SK-N-SH (cell line): ENCODE data around the gene STRN. TPM values are rescaled to one million over a fixed set of nuclear protein-coding genes. Genes with fewer than 3 reads are reported as not detected.

Source experiments
- CTCF ChIA-PET: fragments of 300-600, 350-600 bp; formaldehyde crosslinking; extraction: SDS; loops from one replicate; lab custom pipeline; 2021; lab: Yijun Ruan, JAX
- POLR2A ChIA-PET: fragments of 350-600 bp; sonication (Branson Sonifier 250); formaldehyde crosslinking; extraction: SDS; loops from one replicate; lab custom pipeline; 2020; ENCODE audit warnings: antibody characterized with exemption, inconsistent platforms; lab: Yijun Ruan, JAX
- DNase-seq: peaks from one replicate; pipeline ENCODE4 v3.0.0; 2012
- H2AFZ ChIP-seq: fragments of 200-600 bp; sonication (generic); 2 replicates; pipeline ENCODE4 v1.8.1; 2016; ENCODE audit warnings: antibody characterized with exemption, mild to moderate bottlenecking, low read depth
- H3F3A ChIP-seq: fragments of 200-600 bp; sonication (generic); replicated peaks from 2 replicates; pipeline ENCODE3; 2016; ENCODE audit warnings: antibody characterized with exemption, mild to moderate bottlenecking; ENCODE audit not compliant: insufficient read depth
- H3K27ac ChIP-seq, 2 experiments: fragments of 200-500 bp in 1 of 2; fragments of 200-600 bp in 1 of 2; sonication (Bioruptor generic) in 1 of 2; sonication (generic), shearing (Covaris generic) in 1 of 2; 2 replicates each; pipeline versions ENCODE4 v1.5.1 to v1.6.1; 2014 to 2016; ENCODE audit warnings: low read depth in 2 of 2, inconsistent platforms in 1 of 2, low read length in 1 of 2, mild to moderate bottlenecking in 1 of 2, mixed read lengths in 1 of 2
- H3K27me3 ChIP-seq: fragments of 200-600 bp; sonication (generic), shearing (Covaris generic); 2 replicates; pipeline ENCODE4 v1.6.1; 2016; ENCODE audit warnings: mixed run types; ENCODE audit not compliant: insufficient read depth
- H3K36me3 ChIP-seq, 2 experiments: fragments of 200-500 bp in 1 of 2; fragments of 200-600 bp in 1 of 2; sonication (Bioruptor generic) in 1 of 2; sonication (generic) in 1 of 2; replicated peaks in 1 of 2; 2 replicates each; pipeline versions ENCODE3 to v1.5.1; 2014 to 2016; ENCODE audit warnings: low read length in 1 of 2, mild to moderate bottlenecking in 1 of 2; ENCODE audit not compliant: insufficient read depth in 2 of 2, control insufficient read depth in 1 of 2
- H3K4me1 ChIP-seq, 2 experiments: fragments of 200-500 bp in 1 of 2; fragments of 200-600 bp in 1 of 2; sonication (Bioruptor generic) in 1 of 2; sonication (generic), shearing (Covaris generic) in 1 of 2; 2 replicates each; pipeline versions ENCODE4 v1.5.1 to v1.6.1; 2014 to 2016; ENCODE audit warnings: low read depth in 1 of 2, low read length in 1 of 2, mixed run types in 1 of 2; ENCODE audit not compliant: insufficient read depth in 2 of 2, control insufficient read depth in 1 of 2
- H3K4me2 ChIP-seq: fragments of 200-600 bp; sonication (generic), shearing (Covaris generic); 2 replicates; pipeline ENCODE4 v1.6.1; 2017; ENCODE audit warnings: mixed run types
- H3K4me3 ChIP-seq, 2 experiments: fragments of 200-500 bp in 1 of 2; fragments of 200-600 bp in 1 of 2; sonication (Bioruptor generic) in 1 of 2; sonication (generic), shearing (Covaris generic) in 1 of 2; 2 replicates each; pipeline versions ENCODE4 v1.5.1 to v1.8.1; 2014 to 2016; ENCODE audit warnings: low read depth in 2 of 2, inconsistent platforms in 1 of 2, low read length in 1 of 2, mild to moderate bottlenecking in 1 of 2, mixed read lengths in 1 of 2, moderate library complexity in 1 of 2
- H3K79me2 ChIP-seq: fragments of 200-600 bp; sonication (generic); 2 replicates; pipeline ENCODE4 v1.8.1; 2017; ENCODE audit warnings: mild to moderate bottlenecking; ENCODE audit not compliant: insufficient read depth
- H3K9ac ChIP-seq: fragments of 200-600 bp; sonication (generic); 2 replicates; pipeline ENCODE4 v1.6.1; 2017; ENCODE audit warnings: mixed run types
- H3K9me2 ChIP-seq: fragments of 200-600 bp; sonication (generic); 2 replicates; pipeline ENCODE4 v1.6.1; 2017; ENCODE audit warnings: mixed run types
- H3K9me3 ChIP-seq: fragments of 200-600 bp; sonication (generic); 2 replicates; pipeline ENCODE4 v1.6.1; 2017; ENCODE audit warnings: mixed run types, mild to moderate bottlenecking, moderate library complexity
- H4K20me1 ChIP-seq: fragments of 200-600 bp; sonication (generic); 2 replicates; pipeline ENCODE4 v1.6.1; 2017; ENCODE audit warnings: mild to moderate bottlenecking, mixed run types; ENCODE audit not compliant: insufficient read depth
- EP300 ChIP-seq, 2 experiments: IDR thresholded peaks; 2 replicates each; pipeline versions ENCODE4 v1.4.0 to v1.6.1; 2012; ENCODE audit warnings: borderline replicate concordance in 1 of 2, low read depth in 1 of 2, low read length in 1 of 2
- EZH2phosphoT487 ChIP-seq: fragments of 200-600 bp; sonication (generic); IDR thresholded peaks from 2 replicates; pipeline ENCODE4 v1.6.1; 2017; ENCODE audit warnings: low read depth, mixed run types, mild to moderate bottlenecking, antibody characterized with exemption, moderate library complexity, borderline replicate concordance
- FOSL2 ChIP-seq: IDR thresholded peaks from 2 replicates; pipeline ENCODE4 v1.4.0; 2012; ENCODE audit warnings: low read depth, mild to moderate bottlenecking, moderate library complexity, borderline replicate concordance
- FOXM1 ChIP-seq: IDR thresholded peaks from 2 replicates; pipeline ENCODE4 v1.4.0; 2012; ENCODE audit warnings: low read depth, mild to moderate bottlenecking
- GABPA ChIP-seq: IDR thresholded peaks from 2 replicates; pipeline ENCODE4 v1.4.0; 2012; ENCODE audit warnings: low read depth, mild to moderate bottlenecking
- JUND ChIP-seq: IDR thresholded peaks from 2 replicates; pipeline ENCODE4 v1.4.0; 2012
- MAX ChIP-seq: IDR thresholded peaks from 2 replicates; pipeline ENCODE4 v1.4.0; 2012; ENCODE audit warnings: low read depth
- MEF2A ChIP-seq: IDR thresholded peaks from 2 replicates; pipeline ENCODE4 v1.4.0; 2012; ENCODE audit warnings: low read depth, borderline replicate concordance
- NFIC ChIP-seq: IDR thresholded peaks from 2 replicates; pipeline ENCODE4 v1.4.0; 2012; ENCODE audit warnings: borderline replicate concordance
- NRF1 ChIP-seq: IDR thresholded peaks from 2 replicates; pipeline ENCODE4 v1.6.1; 2012; ENCODE audit warnings: low read depth, mild to moderate bottlenecking, low read length
- PBX3 ChIP-seq: IDR thresholded peaks from 2 replicates; pipeline ENCODE4; 2012
- RAD21 ChIP-seq: IDR thresholded peaks from 2 replicates; pipeline ENCODE4 v1.6.1; 2012; ENCODE audit warnings: mild to moderate bottlenecking, low read length
- REST ChIP-seq: IDR thresholded peaks from 2 replicates; pipeline ENCODE4 v1.6.1; 2012; ENCODE audit warnings: mild to moderate bottlenecking, low read depth, low read length, moderate library complexity
- RFX5 ChIP-seq: IDR thresholded peaks from 2 replicates; pipeline ENCODE4 v1.6.1; 2012; ENCODE audit warnings: mild to moderate bottlenecking, improper control_type of control experiment, low read length
- SIN3A ChIP-seq: IDR thresholded peaks from 2 replicates; pipeline ENCODE4 v1.6.1; 2012; ENCODE audit warnings: low read depth, mild to moderate bottlenecking, low read length, moderate library complexity, borderline replicate concordance
- SMC3 ChIP-seq: IDR thresholded peaks from 2 replicates; pipeline ENCODE4 v1.6.1; 2012; ENCODE audit warnings: low read depth, low read length, improper control_type of control experiment
- TAF1 ChIP-seq: IDR thresholded peaks from 2 replicates; pipeline ENCODE4 v1.6.1; 2012; ENCODE audit warnings: low read depth, mild to moderate bottlenecking, low read length, moderate library complexity, borderline replicate concordance
- USF1 ChIP-seq: IDR thresholded peaks from 2 replicates; pipeline ENCODE4 v1.4.0; 2012; ENCODE audit warnings: low read depth, borderline replicate concordance
- USF2 ChIP-seq: fragments of 150-350 bp; IDR thresholded peaks from 2 replicates; pipeline ENCODE4 v1.6.1; 2017; ENCODE audit warnings: antibody characterized with exemption, low read length, low read depth, borderline replicate concordance
- YY1 ChIP-seq: IDR thresholded peaks from 2 replicates; pipeline ENCODE4 v1.4.0; 2012; ENCODE audit warnings: low read depth, mild to moderate bottlenecking
- WGBS: methylation state at CpG from one replicate; pipeline ENCODE4 v1.1.6; 2017; ENCODE audit warnings: low lambda C conversion rate; 5-methylcytosine and 5-hydroxymethylcytosine counted together
- polyA plus RNA-seq, 3 experiments: library from polyadenylated mRNA; depleted of rRNA; stranded (reverse); fragments of >200 nt; gene quantifications; 2 replicates each; pipeline ENCODE4 v1.2.3, GENCODE V29; 2012

The STRN gene
- polyA plus RNA-seq, 1 of the 3 experiments (the other 2 are of a cell fraction) = 4.8 TPM

DNA sequence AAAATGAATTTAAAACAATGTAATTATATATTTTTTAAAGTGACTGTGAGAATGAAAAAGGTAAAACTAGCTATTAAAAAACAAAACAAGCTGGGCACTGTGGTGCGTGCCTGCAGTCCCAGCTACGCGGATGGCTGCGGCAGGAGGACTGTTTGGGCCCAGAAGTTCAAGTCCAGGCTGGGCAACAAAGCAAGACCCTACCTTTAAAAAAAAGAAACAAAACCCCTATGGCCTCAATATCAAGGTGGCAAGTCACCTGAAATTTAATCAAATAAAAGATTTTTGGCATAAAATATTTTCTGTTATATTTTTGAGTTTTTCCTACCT, 46.9 kb upstream of the STRN start:
- POLR2A ChIA-PET = no interaction called here

DNA sequence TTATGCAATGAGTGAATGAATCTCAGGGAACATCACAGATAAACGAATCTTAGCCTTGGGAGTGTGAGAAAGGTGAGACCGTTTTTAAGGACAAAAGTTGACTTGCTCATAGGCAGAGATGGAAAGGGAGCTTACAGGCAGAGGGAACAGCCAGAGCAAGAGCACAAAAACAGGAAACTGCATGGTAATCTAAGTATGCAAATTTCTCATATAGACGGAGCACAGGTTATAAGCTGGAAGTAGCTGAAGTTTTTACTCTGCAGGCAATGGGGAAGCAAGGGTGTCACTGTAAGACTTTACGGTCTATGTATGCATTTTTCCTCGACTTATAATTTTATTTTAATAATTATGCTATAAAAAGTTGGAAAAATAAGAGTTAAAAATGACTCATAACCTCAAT, 44.8 kb upstream of the STRN start:
- no peaks in the 10 kb centered on the region for H3K9me3 ChIP-seq
- H2AFZ ChIP-seq = no peak overlapping the region
- H3K4me1 ChIP-seq = no peaks in the 10 kb centered on the region
- no peaks in the 10 kb centered on the region for H3K9me2 ChIP-seq
- WGBS = 93% methylated on average over 5 of the region's 5 CpGs
- H3K27me3 ChIP-seq = no peaks in the 10 kb centered on the region
- no peak for DNase-seq
- CTCF ChIA-PET = no interaction called here
- TF ChIP-seq REST = no peak
- no peak for TF ChIP-seq SIN3A
- no peak for TF ChIP-seq GABPA
- no peak for TF ChIP-seq NRF1
- TF ChIP-seq RFX5 = no peak
- no peak for TF ChIP-seq MEF2A
- no peak for TF ChIP-seq RAD21
- no peak for TF ChIP-seq YY1
- no peak for TF ChIP-seq MAX
- no peak for TF ChIP-seq FOSL2
- TF ChIP-seq PBX3 = no peak
- TF ChIP-seq EP300 (IDR thresholded peaks at IDR 0.05; ENCODE audit: borderline replicate concordance in 1 of 2, low read depth in 1 of 2, low read length in 1 of 2) = no peak
- no peak for TF ChIP-seq SMC3
- no peak for TF ChIP-seq FOXM1
- no peak for TF ChIP-seq TAF1
- no peak for TF ChIP-seq EZH2phosphoT487
- no peak for TF ChIP-seq USF1
- no peak for TF ChIP-seq USF2
- TF ChIP-seq, all 33 proteins: peak for 0
- Histone ChIP-seq H4K20me1 (no peaks in the 10 kb centered on the region), H3K9ac (no peak overlapping the region), H3K4me3 (no peak overlapping the region), H3K4me2 (no peak overlapping the region), H3K27ac (no peak overlapping the region; a peak in 1 of 4 replicates), H3F3A (no peaks in the 10 kb centered on the region), H3K36me3 (peaks cover 57 to 59% of the 10 kb centered on the region in 2 experiments), H3K79me2 (no peaks in the 10 kb centered on the region)
- POLR2A ChIA-PET = no interaction called here

More for the DNA sequence above, 46.9 kb upstream of the STRN start:
- Histone ChIP-seq H3K36me3 (peaks cover 57 to 62% of the 10 kb centered on the region in 2 experiments), H3K9me2 (no peaks in the 10 kb centered on the region), H3K4me3 (no peak overlapping the region), H3K9ac (no peak overlapping the region), H3K9me3 (no peaks in the 10 kb centered on the region), H3F3A (no peaks in the 10 kb centered on the region), H3K4me1 (no peaks in the 10 kb centered on the region), H3K27ac (no peak overlapping the region), H3K4me2 (no peak overlapping the region), H2AFZ (no peak overlapping the region), H3K79me2 (no peaks in the 10 kb centered on the region), H4K20me1 (no peaks in the 10 kb centered on the region), H3K27me3 (no peaks in the 10 kb centered on the region)
- WGBS = 100% methylated on average over 4 of the region's 4 CpGs
- CTCF ChIA-PET = interaction anchor here (0.8 kb wide), 1 partner anchor 11 kb away, joined by 3 read pairs; no protein-coding TSS in a partner anchor
- no peak for DNase-seq
- TF ChIP-seq JUND (no peak), NFIC (no peak)
